GM21723 (cell line): ENCODE data around the gene ZNF629.
A peak's percentile ranks its signal among the peaks of the same experiment; 100 is the strongest.

Experiments used
- ATAC-seq: cut with Tn5 transposase; IDR thresholded peaks from one replicate; pipeline ENCODE4 v1.9.1; 2021; ENCODE audit warnings: mild to moderate bottlenecking, moderate library complexity; ENCODE audit not compliant: unreplicated experiment

The ZNF629 gene

GRCh38 chr16:30767767-30768465, 19.1 kb downstream of the ZNF629 start:
- ATAC-seq, result no peak

- no peak for ATAC-seq
Observed at GRCh38 chr16:30766933-30767284, 20.1 kb downstream of the ZNF629 start.

GRCh38 chr16:30766206-30766932, 20.6 kb downstream of the ZNF629 start:
- no peak for ATAC-seq

GRCh38 chr16:30764816-30765465, 22.1 kb downstream of the ZNF629 start:
- ATAC-seq, result no peak

- ATAC-seq, result no peak
Observed at GRCh38 chr16:30764086-30764485, 22.9 kb downstream of the ZNF629 start.

GRCh38 chr16:30762991-30763725, 23.8 kb downstream of the ZNF629 start:
- no peak for ATAC-seq

GRCh38 chr16:30761928-30762902, 24.8 kb downstream of the ZNF629 start, which contains the start of the genes CFAP119 and RNF40:
TSS of gene CFAP119 (minus strand) at chr16:30762062. CDS start at chr16:30761748, 314 bp downstream.
TSS of gene RNF40 (plus strand) at chr16:30762322. CDS start at chr16:30762546, 224 bp downstream.
- peak; percentile 84 for ATAC-seq

GRCh38 chr16:30761427-30761927, 25.5 kb downstream of the ZNF629 start:
- peak; percentile 26 for ATAC-seq

- no peak for ATAC-seq
Observed at GRCh38 chr16:30760577-30761426, 26.2 kb downstream of the ZNF629 start.

- ATAC-seq, result no peak
Observed at GRCh38 chr16:30760001-30760559, 26.9 kb downstream of the ZNF629 start.

- ATAC-seq, result no peak
Observed at GRCh38 chr16:30758988-30759491, 28.0 kb downstream of the ZNF629 start.

GRCh38 chr16:30757316-30757715, 29.7 kb downstream of the ZNF629 start:
- no peak for ATAC-seq

GRCh38 chr16:30756781-30757100, 30.3 kb downstream of the ZNF629 start:
- no peak for ATAC-seq

- no peak for ATAC-seq
Observed at GRCh38 chr16:30755955-30756780, 30.8 kb downstream of the ZNF629 start.

GRCh38 chr16:30753596-30753995, 33.4 kb downstream of the ZNF629 start:
- ATAC-seq, result no peak

GRCh38 chr16:30750876-30751465, 36.0 kb downstream of the ZNF629 start:
- ATAC-seq, result no peak

- no peak for ATAC-seq
Observed at GRCh38 chr16:30750201-30750600, 36.8 kb downstream of the ZNF629 start.
